ENCODE data around the gene STARD7. TPM values are rescaled to one million over a fixed set of nuclear protein-coding genes. Genes with fewer than 3 reads are reported as not detected.

Gene STARD7
- total RNA-seq, 1 experiment from 2014 or later: 119 TPM

GRCh38 chr2:96151595-96152303 lies 56.9 kb downstream of the STARD7 start:
- no TSS peak for BruUV-seq (replicated peaks)
- Mint-ChIP-seq H3K4me1 (ENCODE audit: low read depth, unreplicated experiment) (peaks cover 8% of the 10 kb centered on the region), H3K4me3 (ENCODE audit: low read depth, unreplicated experiment) (no peak overlapping the region), H3K36me3 (ENCODE audit: insufficient read depth, unreplicated experiment) (peaks cover 5% of the 10 kb centered on the region), H3K27me3 (ENCODE audit: unreplicated experiment) (peaks cover 18% of the 10 kb centered on the region), H3K27ac (ENCODE audit: unreplicated experiment) (no peak overlapping the region), H3K9me3 (ENCODE audit: low read depth, unreplicated experiment) (no peaks in the 10 kb centered on the region)
- no peak for DNase-seq
- intact Hi-C loops (cut with micrococcal nuclease; ENCODE audit: unreplicated experiment): no loop called here
- CTCF ChIA-PET: no interaction called here
- TF ChIP-seq CTCF (IDR thresholded peaks at IDR 0.05; ENCODE audit: unreplicated experiment): no peak

- Mint-ChIP-seq H3K4me3 (ENCODE audit: low read depth, unreplicated experiment) (no peak overlapping the region), H3K27me3 (ENCODE audit: unreplicated experiment) (peaks cover 14% of the 10 kb centered on the region), H3K9me3 (ENCODE audit: low read depth, unreplicated experiment) (no peaks in the 10 kb centered on the region), H3K36me3 (ENCODE audit: insufficient read depth, unreplicated experiment) (peaks cover 5% of the 10 kb centered on the region), H3K4me1 (ENCODE audit: low read depth, unreplicated experiment) (peaks cover 8% of the 10 kb centered on the region), H3K27ac (ENCODE audit: unreplicated experiment) (no peak overlapping the region)
- CTCF ChIA-PET: interaction anchor here (0.7 kb wide), 1 partner anchor 12 kb away, joined by 3 read pairs; no protein-coding TSS in a partner anchor
- BruUV-seq (replicated peaks): no TSS peak
- TF ChIP-seq CTCF (IDR thresholded peaks at IDR 0.05; ENCODE audit: unreplicated experiment): no peak
- DNase-seq: no peak
- intact Hi-C loops (cut with micrococcal nuclease; ENCODE audit: unreplicated experiment): no loop called here
These were observed 57.6 kb downstream of the STARD7 start for GRCh38 chr2:96150791-96151594.

- H3K9me3 Mint-ChIP-seq (ENCODE audit: low read depth, unreplicated experiment): no peaks in the 10 kb centered on the region
- H3K4me1 Mint-ChIP-seq (ENCODE audit: low read depth, unreplicated experiment): peaks cover 8% of the 10 kb centered on the region
- H3K36me3 Mint-ChIP-seq (ENCODE audit: insufficient read depth, unreplicated experiment): peaks cover 13% of the 10 kb centered on the region
- DNase-seq: no peak
- H3K4me3 Mint-ChIP-seq (ENCODE audit: low read depth, unreplicated experiment): no peak overlapping the region
- BruUV-seq (replicated peaks): no TSS peak
- H3K27ac Mint-ChIP-seq (ENCODE audit: unreplicated experiment): no peak overlapping the region
- TF ChIP-seq CTCF (IDR thresholded peaks at IDR 0.05; ENCODE audit: unreplicated experiment): no peak
- peaks cover 10% of the 10 kb centered on the region for H3K27me3 Mint-ChIP-seq (ENCODE audit: unreplicated experiment)
- intact Hi-C loops (cut with micrococcal nuclease; ENCODE audit: unreplicated experiment): no loop called here
- CTCF ChIA-PET: interaction anchor here (0.7 kb wide), 1 partner anchor 11 kb away, joined by 3 read pairs; no protein-coding TSS in a partner anchor
These were observed 58.5 kb downstream of the STARD7 start for GRCh38 chr2:96150007-96150640.

- Mint-ChIP-seq H3K9me3 (ENCODE audit: low read depth, unreplicated experiment) (no peaks in the 10 kb centered on the region), H3K36me3 (ENCODE audit: insufficient read depth, unreplicated experiment) (peaks cover 28% of the 10 kb centered on the region), H3K27me3 (ENCODE audit: unreplicated experiment) (no peaks in the 10 kb centered on the region), H3K27ac (ENCODE audit: unreplicated experiment) (no peak overlapping the region), H3K4me1 (ENCODE audit: low read depth, unreplicated experiment) (peaks cover 15% of the 10 kb centered on the region), H3K4me3 (ENCODE audit: low read depth, unreplicated experiment) (no peak overlapping the region)
- DNase-seq: peak; percentile 79
- intact Hi-C loops (cut with micrococcal nuclease; ENCODE audit: unreplicated experiment): no loop called here
- CTCF ChIA-PET: no interaction called here
- BruUV-seq (replicated peaks): no TSS peak
- no peak for TF ChIP-seq CTCF (IDR thresholded peaks at IDR 0.05; ENCODE audit: unreplicated experiment)
These were observed 60.0 kb downstream of the STARD7 start for GRCh38 chr2:96148410-96149217.

Data from Calu3 (cell line).